Panc1 (cell line): ENCODE results near the gene GVQW3. TPM values are rescaled to one million over a fixed set of nuclear protein-coding genes. Genes with fewer than 3 reads are reported as not detected.

Experiments used
- ATAC-seq: fragments of 200-7000 bp; cut with Tn5 transposase; 2 replicates; pipeline ENCODE4 v1.9.1; 2020; ENCODE audit warnings: mild to moderate bottlenecking, moderate library complexity
- BruUV-seq: library from RNA; stranded (reverse); fragments of 400-500 nt; replicated peaks from 2 replicates; lab custom pipeline; 2021; lab: Mats Ljungman, UMichigan
- CTCF ChIA-PET: fragments of 300-600 bp; sonication (Branson Sonifier 250); formaldehyde crosslinking; loops from one replicate; lab custom pipeline; 2022; ENCODE audit warnings: antibody characterized with exemption; lab: Charles Lee
- POLR2A ChIA-PET: fragments of 300-600 bp; sonication (Branson Sonifier 250); formaldehyde crosslinking; loops from one replicate; lab custom pipeline; 2022; ENCODE audit warnings: antibody characterized with exemption; lab: Charles Lee
- DNase-seq: peaks from one replicate; pipeline ENCODE4 v3.0.0-alpha.2; 2010; ENCODE audit warnings: low read depth, low spot score
- H3K27ac ChIP-seq: 2 replicates; pipeline ENCODE4 v1.5.1; 2011; ENCODE audit warnings: mild to moderate bottlenecking, low read length, inconsistent platforms
- H3K27me3 ChIP-seq: fragments of 200-500 bp; sonication (Bioruptor generic); 2 replicates; pipeline ENCODE4 v1.6.0; 2014; ENCODE audit warnings: low read length, inconsistent platforms; ENCODE audit not compliant: control insufficient read depth, insufficient read depth
- H3K36me3 ChIP-seq: fragments of 200-500 bp; sonication (Bioruptor generic); 2 replicates; pipeline ENCODE4 v1.5.1; 2014; ENCODE audit warnings: inconsistent platforms, mild to moderate bottlenecking, low read length, moderate library complexity; ENCODE audit not compliant: control insufficient read depth, insufficient read depth
- H3K4me1 ChIP-seq: 2 replicates; pipeline ENCODE4 v1.5.1; 2011; ENCODE audit warnings: inconsistent platforms, mild to moderate bottlenecking, low read length, moderate library complexity; ENCODE audit not compliant: control insufficient read depth, insufficient read depth
- H3K4me3 ChIP-seq, 2 experiments: 2 replicates each; pipeline ENCODE4 v1.5.1; 2011 to 2012; ENCODE audit warnings: low read depth in 2 of 2, low read length in 2 of 2, mild to moderate bottlenecking in 2 of 2, inconsistent platforms in 1 of 2, moderate library complexity in 1 of 2
- H3K9me3 ChIP-seq: fragments of 200-500 bp; sonication (Bioruptor generic); 2 replicates; pipeline ENCODE4 v1.5.1; 2014; ENCODE audit warnings: low read depth, mild to moderate bottlenecking, inconsistent platforms, low read length, moderate library complexity; ENCODE audit not compliant: control insufficient read depth, insufficient read depth
- POLR2AphosphoS5 ChIP-seq: IDR thresholded peaks from 2 replicates; pipeline ENCODE4 v1.6.1; 2012; ENCODE audit warnings: mild to moderate bottlenecking, low read depth, low read length, moderate library complexity
- SIN3A ChIP-seq: IDR thresholded peaks from 2 replicates; pipeline ENCODE4 v1.6.1; 2012; ENCODE audit warnings: low read depth, mild to moderate bottlenecking, low read length, moderate library complexity, borderline replicate concordance; ENCODE audit not compliant: insufficient read depth
- TCF7L2 ChIP-seq: IDR thresholded peaks from 2 replicates; pipeline ENCODE4 v1.6.1; 2011; ENCODE audit warnings: mild to moderate bottlenecking, low read depth, low read length, inconsistent platforms
- in situ Hi-C: cut with HindIII; loops from 2 replicates; pipeline ENCODE4 v1.10.0; 2016; ENCODE audit warnings: low sequenced_read_pairs, low pct_unique_long_range_greater_than_20kb
- intact Hi-C: fragments of 100-400 bp; cut with micrococcal nuclease; formaldehyde crosslinking; loops from one replicate; pipeline ENCODE4 v1.10.0; 2022; ENCODE audit not compliant: unreplicated experiment
- total RNA-seq: library from RNA; stranded (reverse); gene quantifications from one replicate; pipeline ENCODE4 v1.2.1, GENCODE V29; 2021; ENCODE audit not compliant: unreplicated experiment
- TF ChIP-seq, protein P1 (sequence below): fragments of 450-650 bp; IDR thresholded peaks from 2 replicates; pipeline ENCODE4 v1.5.1; 2017; ENCODE audit warnings: mild to moderate bottlenecking
- TF ChIP-seq, protein P2 (sequence below), 2 experiments: IDR thresholded peaks; 2 replicates each; pipeline ENCODE4 v1.6.1; 2011 to 2012; ENCODE audit warnings: low read depth in 2 of 2, control low read depth in 1 of 2, low read length in 1 of 2, mild to moderate bottlenecking in 1 of 2, moderate library complexity in 1 of 2; ENCODE audit not compliant: insufficient read depth in 1 of 2

Gene GVQW3
- total RNA-seq, 1 experiment from 2014 or later: 3.2 TPM

DNA sequence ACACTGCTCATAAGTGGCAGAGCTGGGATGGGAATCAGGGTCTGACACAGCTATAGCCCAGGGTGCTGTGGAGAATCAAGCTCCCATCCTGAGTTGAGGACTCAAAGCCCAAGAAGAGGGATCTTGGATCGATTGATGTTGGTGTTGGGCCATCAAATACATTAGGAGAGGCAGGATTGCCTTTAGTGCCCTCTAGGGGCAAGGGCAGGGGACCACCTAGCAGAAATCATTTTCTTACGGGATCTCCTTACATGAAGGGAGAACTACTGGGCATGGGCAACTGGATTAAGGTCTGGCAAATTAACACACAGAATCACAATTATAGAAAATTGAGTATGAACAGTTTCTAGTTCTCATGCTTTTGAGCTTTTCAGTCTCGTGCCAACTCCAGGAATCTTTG, 38.8 kb downstream of the GVQW3 start:
- Histone ChIP-seq H3K27ac (no peak overlapping the region), H3K9me3 (no peaks in the 10 kb centered on the region), H3K4me1 (no peaks in the 10 kb centered on the region), H3K27me3 (peaks cover 6% of the 10 kb centered on the region), H3K36me3 (no peaks in the 10 kb centered on the region), H3K4me3 (no peak overlapping the region)
- ChIA-PET POLR2A (no interaction called here), CTCF (no interaction called here)
- no peak for DNase-seq
- intact Hi-C loops (no loop called here), in situ Hi-C loops (no loop called here)
- ATAC-seq: peak; percentile 69
- TF ChIP-seq, protein P1, sequence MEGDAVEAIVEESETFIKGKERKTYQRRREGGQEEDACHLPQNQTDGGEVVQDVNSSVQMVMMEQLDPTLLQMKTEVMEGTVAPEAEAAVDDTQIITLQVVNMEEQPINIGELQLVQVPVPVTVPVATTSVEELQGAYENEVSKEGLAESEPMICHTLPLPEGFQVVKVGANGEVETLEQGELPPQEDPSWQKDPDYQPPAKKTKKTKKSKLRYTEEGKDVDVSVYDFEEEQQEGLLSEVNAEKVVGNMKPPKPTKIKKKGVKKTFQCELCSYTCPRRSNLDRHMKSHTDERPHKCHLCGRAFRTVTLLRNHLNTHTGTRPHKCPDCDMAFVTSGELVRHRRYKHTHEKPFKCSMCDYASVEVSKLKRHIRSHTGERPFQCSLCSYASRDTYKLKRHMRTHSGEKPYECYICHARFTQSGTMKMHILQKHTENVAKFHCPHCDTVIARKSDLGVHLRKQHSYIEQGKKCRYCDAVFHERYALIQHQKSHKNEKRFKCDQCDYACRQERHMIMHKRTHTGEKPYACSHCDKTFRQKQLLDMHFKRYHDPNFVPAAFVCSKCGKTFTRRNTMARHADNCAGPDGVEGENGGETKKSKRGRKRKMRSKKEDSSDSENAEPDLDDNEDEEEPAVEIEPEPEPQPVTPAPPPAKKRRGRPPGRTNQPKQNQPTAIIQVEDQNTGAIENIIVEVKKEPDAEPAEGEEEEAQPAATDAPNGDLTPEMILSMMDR: peak; percentile 75
- TF ChIP-seq TCF7L2: no peak
- no TSS peak for BruUV-seq

DNA sequence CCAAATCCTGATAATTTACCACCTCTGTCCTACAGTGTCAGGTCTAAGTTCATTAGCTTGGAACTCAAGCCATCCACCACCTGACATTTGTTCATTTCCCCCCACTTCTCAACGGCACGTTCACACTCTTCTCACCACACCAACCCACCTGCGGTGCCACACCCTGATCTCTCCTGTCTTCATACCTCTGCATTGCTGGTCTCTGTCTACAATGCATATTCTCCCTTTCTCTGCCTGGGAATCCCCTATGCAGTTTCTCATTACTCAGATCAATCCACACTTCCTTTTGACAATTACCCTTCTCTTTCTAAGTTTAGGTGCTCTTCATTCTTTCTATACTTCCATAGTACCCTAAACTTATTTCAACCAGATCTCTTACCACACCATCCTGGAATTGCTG, 43.3 kb downstream of the GVQW3 start:
- POLR2A ChIA-PET: no interaction called here
- in situ Hi-C loops: no loop called here
- TF ChIP-seq, protein P1: no peak
- TF ChIP-seq, protein P2, sequence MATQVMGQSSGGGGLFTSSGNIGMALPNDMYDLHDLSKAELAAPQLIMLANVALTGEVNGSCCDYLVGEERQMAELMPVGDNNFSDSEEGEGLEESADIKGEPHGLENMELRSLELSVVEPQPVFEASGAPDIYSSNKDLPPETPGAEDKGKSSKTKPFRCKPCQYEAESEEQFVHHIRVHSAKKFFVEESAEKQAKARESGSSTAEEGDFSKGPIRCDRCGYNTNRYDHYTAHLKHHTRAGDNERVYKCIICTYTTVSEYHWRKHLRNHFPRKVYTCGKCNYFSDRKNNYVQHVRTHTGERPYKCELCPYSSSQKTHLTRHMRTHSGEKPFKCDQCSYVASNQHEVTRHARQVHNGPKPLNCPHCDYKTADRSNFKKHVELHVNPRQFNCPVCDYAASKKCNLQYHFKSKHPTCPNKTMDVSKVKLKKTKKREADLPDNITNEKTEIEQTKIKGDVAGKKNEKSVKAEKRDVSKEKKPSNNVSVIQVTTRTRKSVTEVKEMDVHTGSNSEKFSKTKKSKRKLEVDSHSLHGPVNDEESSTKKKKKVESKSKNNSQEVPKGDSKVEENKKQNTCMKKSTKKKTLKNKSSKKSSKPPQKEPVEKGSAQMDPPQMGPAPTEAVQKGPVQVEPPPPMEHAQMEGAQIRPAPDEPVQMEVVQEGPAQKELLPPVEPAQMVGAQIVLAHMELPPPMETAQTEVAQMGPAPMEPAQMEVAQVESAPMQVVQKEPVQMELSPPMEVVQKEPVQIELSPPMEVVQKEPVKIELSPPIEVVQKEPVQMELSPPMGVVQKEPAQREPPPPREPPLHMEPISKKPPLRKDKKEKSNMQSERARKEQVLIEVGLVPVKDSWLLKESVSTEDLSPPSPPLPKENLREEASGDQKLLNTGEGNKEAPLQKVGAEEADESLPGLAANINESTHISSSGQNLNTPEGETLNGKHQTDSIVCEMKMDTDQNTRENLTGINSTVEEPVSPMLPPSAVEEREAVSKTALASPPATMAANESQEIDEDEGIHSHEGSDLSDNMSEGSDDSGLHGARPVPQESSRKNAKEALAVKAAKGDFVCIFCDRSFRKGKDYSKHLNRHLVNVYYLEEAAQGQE (IDR thresholded peaks at IDR 0.05; ENCODE audit: insufficient read depth in 1 of 2, low read depth in 2 of 2, low read length in 1 of 2): no peak
- TF ChIP-seq SIN3A (no peak), TCF7L2 (no peak)
- ATAC-seq (no peak), DNase-seq (no peak)
- H3K9me3 ChIP-seq: no peaks in the 10 kb centered on the region
- intact Hi-C loops: no loop called here
- no peak overlapping the region for H3K4me3 ChIP-seq
- no peak overlapping the region for H3K27ac ChIP-seq
- H3K27me3 ChIP-seq: peaks cover 3% of the 10 kb centered on the region; the same call in 1 of the 2 replicates
- no peaks in the 10 kb centered on the region for H3K36me3 ChIP-seq
- CTCF ChIA-PET: no interaction called here
- no TSS peak for BruUV-seq
- H3K4me1 ChIP-seq: no peaks in the 10 kb centered on the region

DNA sequence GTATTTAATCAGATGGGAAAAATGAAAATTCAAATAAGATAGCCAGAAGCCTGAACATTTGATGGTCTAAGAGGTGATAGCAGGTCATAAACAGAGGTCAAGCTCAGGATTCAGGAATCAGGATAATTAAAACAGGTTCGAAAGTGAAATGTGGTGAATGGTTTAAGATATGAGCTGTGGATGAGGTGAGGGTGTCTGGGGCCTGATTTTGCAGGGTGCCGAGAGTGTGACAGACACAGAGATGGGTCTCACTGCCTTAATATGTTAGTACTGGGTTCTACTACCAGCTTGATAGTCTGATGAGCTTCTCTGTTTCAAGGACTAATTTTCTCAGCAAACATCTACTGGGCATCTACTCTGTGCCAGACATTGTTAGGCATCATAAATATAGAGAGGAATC, 43.8 kb downstream of the GVQW3 start:
- no peaks in the 10 kb centered on the region for H3K36me3 ChIP-seq
- peaks cover 6% of the 10 kb centered on the region; the same call in 1 of the 2 replicates for H3K27me3 ChIP-seq
- TF ChIP-seq, protein P2 (IDR thresholded peaks at IDR 0.05; ENCODE audit: insufficient read depth in 1 of 2, low read depth in 2 of 2, low read length in 1 of 2): no peak
- TF ChIP-seq TCF7L2 (no peak), SIN3A (no peak), POLR2AphosphoS5 (no peak)
- TF ChIP-seq, protein P1: no peak
- ATAC-seq: no peak
- H3K4me1 ChIP-seq: no peaks in the 10 kb centered on the region
- in situ Hi-C loops (no loop called here), intact Hi-C loops (no loop called here)
- no peak for DNase-seq
- H3K27ac ChIP-seq: no peak overlapping the region
- ChIA-PET POLR2A (interaction anchor here (0.6 kb wide), 1 partner anchor 11 kb away, joined by 3 read pairs; no protein-coding TSS in a partner anchor), CTCF (no interaction called here)
- BruUV-seq: no TSS peak
- H3K9me3 ChIP-seq: no peaks in the 10 kb centered on the region
- no peak overlapping the region for H3K4me3 ChIP-seq
